ENCODE data around the gene HEPN1.

GRCh38 chr11:124922831-124923230 is 3.8 kb downstream of the HEPN1 start:
- TF ChIP-seq POLR2AphosphoS5 (IDR thresholded peaks at IDR 0.05) (no peak), CTCF (IDR thresholded peaks at IDR 0.05) (no peak)

Measured in prostate gland (tissue), 2 donors.